ENCODE results near the gene MADCAM1.

MADCAM1 gene

DNA sequence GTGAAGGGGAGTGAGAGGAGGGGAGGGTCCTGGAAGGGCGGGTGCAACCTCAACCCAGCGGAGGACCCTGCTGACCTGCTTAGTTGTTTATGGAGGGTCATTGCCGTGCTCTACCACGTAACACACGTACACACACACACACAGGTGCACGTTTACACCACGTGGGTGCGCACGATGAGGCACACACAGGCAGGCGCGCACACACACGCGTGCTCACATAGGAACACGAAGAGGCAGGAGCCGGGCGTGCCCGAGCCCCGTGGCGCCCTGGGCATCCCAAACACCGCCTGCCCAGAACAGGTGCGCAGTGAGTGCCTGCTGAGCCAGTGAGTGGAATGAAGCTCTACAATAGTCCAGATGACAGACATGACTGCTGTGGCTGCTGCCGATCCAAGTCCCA lies 11.2 kb upstream of the MADCAM1 start:
- Histone ChIP-seq H2AK5ac (ENCODE audit: low read depth, low read length) (peak overlapping the region; percentile 64), H2AFZ (ENCODE audit: low read length) (no peak overlapping the region), H3K36me3 (replicated peaks in 1 of 2; ENCODE audit: control insufficient read depth in 2 of 2, insufficient read depth in 2 of 2, low read length in 2 of 2) (no peaks in the 10 kb centered on the region), H4K91ac (ENCODE audit: low read depth, low read length, poor library complexity) (peak overlapping the region; percentile 100), H2BK5ac (ENCODE audit: low read length) (peak overlapping the region; percentile 57), H2BK120ac (ENCODE audit: low read depth, low read length) (peak overlapping the region; percentile 33), H3K27ac (replicated peaks; ENCODE audit: low read length) (peak overlapping the region; percentile 96), H3K9me3 (replicated peaks in 1 of 2; ENCODE audit: control insufficient read depth in 2 of 2, insufficient read depth in 1 of 2, low read depth in 1 of 2, low read length in 2 of 2) (peaks cover 0 to 4% of the 10 kb centered on the region in 2 donors), H3K4me2 (ENCODE audit: insufficient read depth, low read length, poor library complexity, severe bottlenecking) (peak overlapping the region; percentile 32), H3K4me1 (ENCODE audit: control insufficient read depth in 2 of 2, insufficient read depth in 1 of 2, low read depth in 1 of 2, low read length in 2 of 2) (peaks cover 15 to 22% of the 10 kb centered on the region in 2 donors), H3K4me3 (ENCODE audit: low read length in 2 of 2) (no peak overlapping the region), H4K8ac (ENCODE audit: low read depth, low read length) (peak overlapping the region; percentile 68), H2BK15ac (ENCODE audit: low read length) (peak overlapping the region; percentile 13), H3K27me3 (ENCODE audit: control insufficient read depth in 3 of 3, insufficient read depth in 3 of 3, low read depth in 1 of 3, low read length in 3 of 3) (no peaks in the 10 kb centered on the region), H3K18ac (ENCODE audit: low read length) (peak overlapping the region; percentile 97), H3K9ac (ENCODE audit: low read depth, low read length, poor library complexity) (peak overlapping the region; percentile 79), H3K4ac (ENCODE audit: low read length) (peak overlapping the region; percentile 54), H3K79me1 (ENCODE audit: low read depth, low read length) (peaks cover 4% of the 10 kb centered on the region), H2BK12ac (ENCODE audit: low read length) (peak overlapping the region; percentile 87), H3K14ac (ENCODE audit: low read length) (peak overlapping the region; percentile 79), H3K23ac (ENCODE audit: low read depth, low read length, poor library complexity) (peak overlapping the region; percentile 38)
- WGBS, 2 donors (ENCODE audit: extremely low coverage in 2 of 2, insufficient read length in 2 of 2, insufficient replicate concordance in 1 of 2), result no CpG with 5 or more reads among the region's 22 CpGs
- DNase-seq (ENCODE audit: low spot score), result no peak

DNA sequence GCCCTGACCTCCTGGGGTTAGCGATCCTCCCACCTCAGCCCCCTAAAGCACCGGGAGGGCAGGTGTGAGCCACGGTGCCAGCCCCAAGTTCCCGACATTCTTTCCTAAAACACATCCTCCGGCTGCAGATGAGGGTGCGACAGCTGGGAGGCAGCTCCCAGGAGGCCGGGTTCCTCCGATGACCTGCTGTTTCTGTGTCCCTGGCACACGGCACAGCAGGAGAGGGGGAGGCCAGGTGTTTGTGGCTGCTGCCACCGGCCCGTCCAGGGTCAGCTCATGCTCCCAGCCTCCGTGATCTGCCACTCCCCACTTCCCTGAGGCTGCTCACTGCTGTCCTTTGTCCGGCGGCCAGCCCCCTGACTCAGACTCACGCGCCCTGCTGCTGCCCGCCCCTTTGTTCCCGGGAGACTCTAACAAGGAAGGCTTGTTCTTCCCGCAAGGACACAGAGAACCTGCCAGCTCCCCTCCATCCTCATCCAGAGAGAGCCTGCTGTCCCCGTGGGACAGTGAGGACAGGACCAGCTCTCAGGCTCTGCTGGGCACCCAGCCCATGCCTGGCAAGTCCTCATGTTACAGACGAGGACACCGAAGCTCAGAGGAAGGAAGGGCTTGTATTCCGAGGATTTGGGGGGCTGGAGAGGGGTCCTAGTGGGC lies 10.6 kb upstream of the MADCAM1 start:
- Histone ChIP-seq H2BK5ac (ENCODE audit: low read length) (peak overlapping the region; percentile 57), H3K4me2 (ENCODE audit: insufficient read depth, low read length, poor library complexity, severe bottlenecking) (peak overlapping the region; percentile 32), H3K4me1 (ENCODE audit: control insufficient read depth in 2 of 2, insufficient read depth in 1 of 2, low read depth in 1 of 2, low read length in 2 of 2) (peaks cover 15 to 21% of the 10 kb centered on the region in 2 donors), H3K4ac (ENCODE audit: low read length) (peak overlapping the region; percentile 99), H3K27ac (replicated peaks; ENCODE audit: low read length) (peak overlapping the region; percentile 96), H2AFZ (ENCODE audit: low read length) (peak overlapping the region; percentile 83), H3K14ac (ENCODE audit: low read length) (peak overlapping the region; percentile 26), H4K8ac (ENCODE audit: low read depth, low read length) (peak overlapping the region; percentile 68), H3K36me3 (replicated peaks in 1 of 2; ENCODE audit: control insufficient read depth in 2 of 2, insufficient read depth in 2 of 2, low read length in 2 of 2) (no peaks in the 10 kb centered on the region), H3K4me3 (ENCODE audit: low read length in 2 of 2) (peak overlapping the region in 1 of 2 donors; percentile 15), H2BK12ac (ENCODE audit: low read length) (peak overlapping the region; percentile 99), H3K18ac (ENCODE audit: low read length) (peak overlapping the region; percentile 97), H3K27me3 (ENCODE audit: control insufficient read depth in 3 of 3, insufficient read depth in 3 of 3, low read depth in 1 of 3, low read length in 3 of 3) (no peaks in the 10 kb centered on the region), H3K9me3 (replicated peaks in 1 of 2; ENCODE audit: control insufficient read depth in 2 of 2, insufficient read depth in 1 of 2, low read depth in 1 of 2, low read length in 2 of 2) (peaks cover 0 to 4% of the 10 kb centered on the region in 2 donors), H3K9ac (ENCODE audit: low read depth, low read length, poor library complexity) (peak overlapping the region; percentile 79), H4K91ac (ENCODE audit: low read depth, low read length, poor library complexity) (peak overlapping the region; percentile 100), H3K23ac (ENCODE audit: low read depth, low read length, poor library complexity) (peak overlapping the region; percentile 87), H2AK5ac (ENCODE audit: low read depth, low read length) (peak overlapping the region; percentile 97), H2BK120ac (ENCODE audit: low read depth, low read length) (peak overlapping the region; percentile 56), H2BK15ac (ENCODE audit: low read length) (peak overlapping the region; percentile 13), H3K79me1 (ENCODE audit: low read depth, low read length) (peaks cover 4% of the 10 kb centered on the region)
- no CpG with 5 or more reads among the region's 23 CpGs for WGBS, 2 donors (ENCODE audit: extremely low coverage in 2 of 2, insufficient read length in 2 of 2, insufficient replicate concordance in 1 of 2)
- peak; percentile 75 for DNase-seq (ENCODE audit: low spot score)

DNA sequence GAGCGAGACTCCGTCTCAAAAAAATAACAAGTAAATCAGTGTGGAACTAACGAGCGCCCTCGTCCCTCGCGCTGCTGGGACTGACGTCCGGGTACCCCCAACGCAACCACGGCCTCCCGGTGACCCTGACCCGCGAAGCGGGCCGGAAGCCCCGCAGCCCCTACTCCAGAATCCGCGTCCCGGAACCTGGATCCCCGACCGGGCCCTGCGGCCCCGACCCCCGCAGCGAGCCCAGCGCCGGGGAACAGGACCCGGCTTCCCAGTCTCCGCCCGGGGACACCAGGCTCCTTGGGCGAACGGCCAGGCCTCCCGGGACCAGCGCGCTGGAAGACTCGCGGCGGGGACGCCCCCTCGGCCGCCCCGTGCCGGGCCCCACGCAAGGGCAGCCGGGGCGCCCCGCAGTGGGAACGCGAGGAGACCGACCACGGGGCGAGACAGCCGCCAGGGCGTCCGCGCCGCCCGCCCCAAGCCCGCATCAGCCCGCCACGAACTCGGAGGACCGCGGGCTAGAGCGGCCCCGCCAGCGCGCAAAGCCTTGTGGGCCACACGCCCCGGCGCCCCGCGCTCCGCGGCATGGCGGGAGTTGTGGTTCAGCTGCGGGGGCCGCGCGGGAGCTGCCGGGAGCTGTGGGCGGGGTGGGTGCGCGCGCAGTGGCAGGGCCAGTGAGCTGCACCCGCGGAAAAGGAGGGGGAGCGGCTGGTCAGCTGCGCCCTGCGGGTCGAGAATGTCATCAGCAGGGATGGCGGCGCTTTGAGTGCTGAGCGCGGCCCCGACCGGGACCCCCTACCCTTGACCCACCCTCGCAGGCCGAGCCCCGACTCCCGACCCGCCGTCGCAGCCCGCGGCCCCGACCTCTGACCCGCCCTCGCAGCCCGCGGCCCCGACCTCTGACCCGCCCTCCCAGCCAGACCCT lies 7.5 kb upstream of the MADCAM1 start:
- peak overlapping the region; percentile 98 for H3K23ac ChIP-seq (ENCODE audit: low read depth, low read length, poor library complexity)
- H3K79me1 ChIP-seq (ENCODE audit: low read depth, low read length), result peaks cover 3% of the 10 kb centered on the region
- peaks cover 2 to 6% of the 10 kb centered on the region in 2 donors for H3K9me3 ChIP-seq (replicated peaks in 1 of 2; ENCODE audit: control insufficient read depth in 2 of 2, insufficient read depth in 1 of 2, low read depth in 1 of 2, low read length in 2 of 2)
- peak overlapping the region; percentile 99 for H3K18ac ChIP-seq (ENCODE audit: low read length)
- no peak overlapping the region for H2BK12ac ChIP-seq (ENCODE audit: low read length)
- no peak overlapping the region for H4K91ac ChIP-seq (ENCODE audit: low read depth, low read length, poor library complexity)
- peak overlapping the region; percentile 95 for H2AFZ ChIP-seq (ENCODE audit: low read length)
- peak overlapping the region; percentile 95 for H2AK5ac ChIP-seq (ENCODE audit: low read depth, low read length)
- peak; percentile 92 for DNase-seq (ENCODE audit: low spot score)
- H2BK15ac ChIP-seq (ENCODE audit: low read length), result peak overlapping the region; percentile 85
- H3K4me2 ChIP-seq (ENCODE audit: insufficient read depth, low read length, poor library complexity, severe bottlenecking), result peak overlapping the region; percentile 93
- peak overlapping the region; percentile 87 for H2BK120ac ChIP-seq (ENCODE audit: low read depth, low read length)
- H3K27ac ChIP-seq (replicated peaks; ENCODE audit: low read length), result peak overlapping the region; percentile 90
- H3K4me3 ChIP-seq (ENCODE audit: low read length in 2 of 2), result peak overlapping the region; percentile 81 to 97
- no peak overlapping the region for H4K8ac ChIP-seq (ENCODE audit: low read depth, low read length)
- no peaks in the 10 kb centered on the region for H3K27me3 ChIP-seq (ENCODE audit: control insufficient read depth in 3 of 3, insufficient read depth in 3 of 3, low read depth in 1 of 3, low read length in 3 of 3)
- H3K14ac ChIP-seq (ENCODE audit: low read length), result peak overlapping the region; percentile 99
- WGBS, 2 donors (ENCODE audit: extremely low coverage in 2 of 2, insufficient read length in 2 of 2, insufficient replicate concordance in 1 of 2), result no CpG with 5 or more reads among the region's 114 CpGs
- H2BK5ac ChIP-seq (ENCODE audit: low read length), result peak overlapping the region; percentile 98
- peak overlapping the region; percentile 95 for H3K9ac ChIP-seq (ENCODE audit: low read depth, low read length, poor library complexity)
- no peaks in the 10 kb centered on the region for H3K36me3 ChIP-seq (replicated peaks in 1 of 2; ENCODE audit: control insufficient read depth in 2 of 2, insufficient read depth in 2 of 2, low read length in 2 of 2)
- peaks cover 15 to 19% of the 10 kb centered on the region in 2 donors for H3K4me1 ChIP-seq (ENCODE audit: control insufficient read depth in 2 of 2, insufficient read depth in 1 of 2, low read depth in 1 of 2, low read length in 2 of 2)
- H3K4ac ChIP-seq (ENCODE audit: low read length), result peak overlapping the region; percentile 84

All from neuronal stem cell (in vitro differentiated cells).